ENCODE data around the gene NR3C1.

DNA sequence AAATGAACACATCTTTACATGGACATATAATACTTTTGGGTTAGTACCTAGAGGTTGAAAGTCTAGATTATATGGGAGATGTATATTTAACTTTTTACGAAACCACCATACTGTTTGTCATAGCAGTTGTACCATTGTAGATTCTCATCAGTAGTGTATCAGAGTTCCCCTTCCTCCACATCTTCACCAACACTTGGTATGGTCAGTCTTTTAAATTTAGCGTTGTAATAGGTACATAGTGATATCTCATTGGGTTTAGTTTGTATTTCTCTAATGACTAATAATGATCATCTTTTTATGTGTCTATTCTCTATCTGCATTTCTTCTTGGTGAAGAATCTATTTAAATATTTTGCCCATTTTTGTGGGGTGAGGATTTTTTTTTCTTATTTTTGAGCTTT is 137.5 kb downstream of the NR3C1 start:
- no peak for TF ChIP-seq POLR2A (IDR thresholded peaks at IDR 0.05)
- TF ChIP-seq, protein P1, sequence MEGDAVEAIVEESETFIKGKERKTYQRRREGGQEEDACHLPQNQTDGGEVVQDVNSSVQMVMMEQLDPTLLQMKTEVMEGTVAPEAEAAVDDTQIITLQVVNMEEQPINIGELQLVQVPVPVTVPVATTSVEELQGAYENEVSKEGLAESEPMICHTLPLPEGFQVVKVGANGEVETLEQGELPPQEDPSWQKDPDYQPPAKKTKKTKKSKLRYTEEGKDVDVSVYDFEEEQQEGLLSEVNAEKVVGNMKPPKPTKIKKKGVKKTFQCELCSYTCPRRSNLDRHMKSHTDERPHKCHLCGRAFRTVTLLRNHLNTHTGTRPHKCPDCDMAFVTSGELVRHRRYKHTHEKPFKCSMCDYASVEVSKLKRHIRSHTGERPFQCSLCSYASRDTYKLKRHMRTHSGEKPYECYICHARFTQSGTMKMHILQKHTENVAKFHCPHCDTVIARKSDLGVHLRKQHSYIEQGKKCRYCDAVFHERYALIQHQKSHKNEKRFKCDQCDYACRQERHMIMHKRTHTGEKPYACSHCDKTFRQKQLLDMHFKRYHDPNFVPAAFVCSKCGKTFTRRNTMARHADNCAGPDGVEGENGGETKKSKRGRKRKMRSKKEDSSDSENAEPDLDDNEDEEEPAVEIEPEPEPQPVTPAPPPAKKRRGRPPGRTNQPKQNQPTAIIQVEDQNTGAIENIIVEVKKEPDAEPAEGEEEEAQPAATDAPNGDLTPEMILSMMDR (IDR thresholded peaks at IDR 0.05): no peak

Data from right lobe of liver (tissue), 4 donors.